ENCODE results near the gene MMP28. TPM values are rescaled to one million over a fixed set of nuclear protein-coding genes. Genes with fewer than 3 reads are reported as not detected.

The MMP28 gene
- total RNA-seq, 1 experiment from 2014 or later = 0.12 TPM

GRCh38 chr17:35728551-35728950 lies 66.9 kb downstream of the MMP28 start:
- no peak for DNase-seq (ENCODE audit: extremely low read depth, low read depth)

GRCh38 chr17:35727635-35728034 lies 67.8 kb downstream of the MMP28 start:
- no peak for DNase-seq (ENCODE audit: extremely low read depth, low read depth)

- DNase-seq (ENCODE audit: extremely low read depth, low read depth) = no peak
These were observed 68.4 kb downstream of the MMP28 start for GRCh38 chr17:35726953-35727460.

- no peak for DNase-seq (ENCODE audit: extremely low read depth, low read depth)
These were observed 69.1 kb downstream of the MMP28 start for GRCh38 chr17:35726127-35726952.

GRCh38 chr17:35725802-35726126 lies 69.7 kb downstream of the MMP28 start:
- DNase-seq (ENCODE audit: extremely low read depth, low read depth) = no peak

- no peak for DNase-seq (ENCODE audit: extremely low read depth, low read depth)
These were observed 70.4 kb downstream of the MMP28 start for GRCh38 chr17:35725058-35725457.

GRCh38 chr17:35723735-35724134 lies 71.7 kb downstream of the MMP28 start:
- DNase-seq (ENCODE audit: extremely low read depth, low read depth) = no peak

- no peak for DNase-seq (ENCODE audit: extremely low read depth, low read depth)
These were observed 78.0 kb downstream of the MMP28 start for GRCh38 chr17:35717475-35717874.

- no peak for DNase-seq (ENCODE audit: extremely low read depth, low read depth)
These were observed 78.5 kb downstream of the MMP28 start for GRCh38 chr17:35716897-35717465.

GRCh38 chr17:35716173-35716572 lies 79.3 kb downstream of the MMP28 start:
- DNase-seq (ENCODE audit: extremely low read depth, low read depth) = no peak

Other genes with a start within 250 kb of the MMP28 start
- gene SLFN14, start 234.8 kb downstream of the MMP28 start, total RNA-seq (2014; rRNA removed; shearing (Covaris generic)) = not detected in 2 replicates
- 8.9 and 9.0 TPM in 2 replicates for gene PEX12, start 217.1 kb downstream of the MMP28 start, total RNA-seq (2014; rRNA removed; shearing (Covaris generic))
- 77.8 and 82.8 TPM in 2 replicates for gene AP2B1, start 208.3 kb downstream of the MMP28 start, total RNA-seq (2014; rRNA removed; shearing (Covaris generic))
- 2.3 and 2.5 TPM in 2 replicates for gene RASL10B, start 64.0 kb downstream of the MMP28 start, total RNA-seq (2014; rRNA removed; shearing (Covaris generic))
- not detected in 2 replicates for gene GAS2L2, start 42.4 kb downstream of the MMP28 start, total RNA-seq (2014; rRNA removed; shearing (Covaris generic))
- not detected in 2 replicates for gene C17orf50, start 34.8 kb downstream of the MMP28 start, total RNA-seq (2014; rRNA removed; shearing (Covaris generic))
- 41.0 and 48.8 TPM in 2 replicates for gene TAF15, start 13.8 kb upstream of the MMP28 start, total RNA-seq (2014; rRNA removed; shearing (Covaris generic))
- not detected in 2 replicates for gene HEATR9, start 73.2 kb upstream of the MMP28 start, total RNA-seq (2014; rRNA removed; shearing (Covaris generic))
- gene CCL5, start 84.7 kb upstream of the MMP28 start, total RNA-seq (2014; rRNA removed; shearing (Covaris generic)) = not detected in 2 replicates
- 3.2 and 5.2 TPM in 2 replicates for gene RDM1, start 135.1 kb upstream of the MMP28 start, total RNA-seq (2014; rRNA removed; shearing (Covaris generic))
- not detected in 2 replicates for gene LYZL6, start 148.1 kb upstream of the MMP28 start, total RNA-seq (2014; rRNA removed; shearing (Covaris generic))
- not detected in 2 replicates for gene CCL16, start 185.9 kb upstream of the MMP28 start, total RNA-seq (2014; rRNA removed; shearing (Covaris generic))
- gene CCL14, start 191.1 kb upstream of the MMP28 start, total RNA-seq (2014; rRNA removed; shearing (Covaris generic)) = not detected in 2 replicates
- not detected in 2 replicates for gene CCL15, start 205.9 kb upstream of the MMP28 start, total RNA-seq (2014; rRNA removed; shearing (Covaris generic))
- gene CCL23, start 222.3 kb upstream of the MMP28 start, total RNA-seq (2014; rRNA removed; shearing (Covaris generic)) = not detected in 2 replicates

Data from NCI-H460 (cell line).